Smooth muscle cell (in vitro differentiated cells): ENCODE measurements around the gene PIP5KL1. TPM values are rescaled to one million over a fixed set of nuclear protein-coding genes. Genes with fewer than 3 reads are reported as not detected.

Experiments used
- DNase-seq: peaks from one replicate; lab custom pipeline; 2025; ENCODE audit not compliant: unreplicated experiment; lab: John Stamatoyannopoulos, UW
- H2AFZ ChIP-seq: fragments of 200-600 bp; sonication (generic); 2 replicates; pipeline ENCODE4 v1.6.0; 2016; ENCODE audit warnings: antibody characterized with exemption, low read depth, mild to moderate bottlenecking
- H3F3A ChIP-seq: fragments of 200-600 bp; sonication (generic); 2 replicates; pipeline ENCODE4 v1.6.0; 2017; ENCODE audit warnings: antibody characterized with exemption, low read depth
- H3K27ac ChIP-seq: fragments of 200-600 bp; sonication (generic); 2 replicates; pipeline ENCODE4 v1.5.1; 2016; ENCODE audit warnings: low read depth, mild to moderate bottlenecking
- H3K27me3 ChIP-seq: fragments of 200-600 bp; sonication (generic); 2 replicates; pipeline ENCODE4 v1.6.1; 2016; ENCODE audit warnings: low read depth, mild to moderate bottlenecking
- H3K36me3 ChIP-seq: fragments of 200-600 bp; sonication (generic); 2 replicates; pipeline ENCODE4 v1.5.1; 2016; ENCODE audit warnings: low read depth
- H3K4me1 ChIP-seq: fragments of 200-600 bp; sonication (generic); 2 replicates; pipeline ENCODE4 v1.5.1; 2016; ENCODE audit warnings: low read depth
- H3K4me2 ChIP-seq: fragments of 200-600 bp; sonication (generic); 2 replicates; pipeline ENCODE4 v1.6.0; 2016; ENCODE audit warnings: mild to moderate bottlenecking
- H3K4me3 ChIP-seq: fragments of 200-600 bp; sonication (generic); 2 replicates; pipeline ENCODE4 v1.5.1; 2016; ENCODE audit warnings: mild to moderate bottlenecking
- H3K79me2 ChIP-seq: fragments of 200-600 bp; sonication (generic); 2 replicates; pipeline ENCODE4 v1.6.0; 2016; ENCODE audit warnings: low read depth, mild to moderate bottlenecking
- H3K9ac ChIP-seq: fragments of 200-600 bp; sonication (generic); 2 replicates; pipeline ENCODE4 v1.6.0; 2016; ENCODE audit warnings: low read depth
- H3K9me3 ChIP-seq: fragments of 200-600 bp; sonication (generic); replicated peaks from 2 replicates; pipeline ENCODE4 v1.5.1; 2016; ENCODE audit warnings: low read depth
- H4K20me1 ChIP-seq: fragments of 200-600 bp; sonication (generic); 2 replicates; pipeline ENCODE4 v1.6.0; 2016; ENCODE audit warnings: low read depth
- CTCF ChIP-seq: fragments of 200-600 bp; sonication (generic); IDR thresholded peaks from 2 replicates; pipeline ENCODE4 v1.5.1; 2017; ENCODE audit warnings: borderline replicate concordance, mild to moderate bottlenecking, antibody characterized with exemption; ENCODE audit not compliant: insufficient read depth, poor library complexity, severe bottlenecking
- WGBS: methylation state at CpG from one replicate; pipeline ENCODE4 v1.1.7; 2016; ENCODE audit warnings: low lambda C conversion rate; 5-methylcytosine and 5-hydroxymethylcytosine counted together
- polyA plus RNA-seq: library from polyadenylated mRNA; unstranded; fragments of >200 nt; fragmentation: Nextera tagmentation; extraction: Ambion mirVana; gene quantifications from 2 replicates; pipeline ENCODE4 v1.2.1, GENCODE V29; 2016
- total RNA-seq: library from RNA; depleted of rRNA; stranded (reverse); fragments of >200 nt; gene quantifications from 2 replicates; pipeline ENCODE4 v1.2.3, GENCODE V29; 2014

PIP5KL1 gene
- total and polyA plus RNA-seq, 2 experiments from 2014 or later, result 1.1 to 2.7 TPM

GRCh38 chr9:127935765-127936221 lies 5.2 kb upstream of the PIP5KL1 start:
- Histone ChIP-seq H3K79me2 (peaks cover 21% of the 10 kb centered on the region), H3K9ac (no peak overlapping the region), H3K27me3 (no peaks in the 10 kb centered on the region), H3F3A (peaks cover 6% of the 10 kb centered on the region), H3K9me3 (no peaks in the 10 kb centered on the region), H4K20me1 (peaks cover 13% of the 10 kb centered on the region), H3K4me1 (peaks cover 14% of the 10 kb centered on the region), H3K36me3 (no peaks in the 10 kb centered on the region), H3K4me2 (peak overlapping the region; percentile 96), H3K27ac (peak overlapping the region; percentile 17), H2AFZ (no peak overlapping the region), H3K4me3 (no peak overlapping the region)
- WGBS, result 44% methylated on average over 4 of the region's 4 CpGs
- no peak for DNase-seq
- no peak for TF ChIP-seq CTCF

GRCh38 chr9:127934986-127935385 lies 4.4 kb upstream of the PIP5KL1 start:
- Histone ChIP-seq H3K9ac (no peak overlapping the region), H3K4me1 (peaks cover 18% of the 10 kb centered on the region), H3K36me3 (no peaks in the 10 kb centered on the region), H3K9me3 (no peaks in the 10 kb centered on the region), H3K4me3 (no peak overlapping the region), H2AFZ (no peak overlapping the region), H3K27ac (no peak overlapping the region), H3K79me2 (peaks cover 21% of the 10 kb centered on the region), H4K20me1 (peaks cover 13% of the 10 kb centered on the region), H3F3A (peaks cover 6% of the 10 kb centered on the region), H3K4me2 (no peak overlapping the region), H3K27me3 (no peaks in the 10 kb centered on the region)
- no peak for DNase-seq
- WGBS, result 87% methylated on average over 11 of the region's 11 CpGs
- TF ChIP-seq CTCF, result no peak

- DNase-seq, result no peak
- Histone ChIP-seq H3K36me3 (no peaks in the 10 kb centered on the region), H3K9me3 (no peaks in the 10 kb centered on the region), H3K9ac (no peak overlapping the region), H3K27me3 (no peaks in the 10 kb centered on the region), H2AFZ (no peak overlapping the region), H3K27ac (no peak overlapping the region), H3K4me3 (no peak overlapping the region), H3K4me2 (no peak overlapping the region), H4K20me1 (peaks cover 13% of the 10 kb centered on the region), H3K79me2 (peaks cover 21% of the 10 kb centered on the region), H3K4me1 (peaks cover 19% of the 10 kb centered on the region), H3F3A (peaks cover 6% of the 10 kb centered on the region)
- TF ChIP-seq CTCF, result no peak
- 89% methylated on average over 4 of the region's 4 CpGs for WGBS
Measured at GRCh38 chr9:127934248-127934647, 3.7 kb upstream of the PIP5KL1 start.
